ENCODE results near the gene MOK.

DNA sequence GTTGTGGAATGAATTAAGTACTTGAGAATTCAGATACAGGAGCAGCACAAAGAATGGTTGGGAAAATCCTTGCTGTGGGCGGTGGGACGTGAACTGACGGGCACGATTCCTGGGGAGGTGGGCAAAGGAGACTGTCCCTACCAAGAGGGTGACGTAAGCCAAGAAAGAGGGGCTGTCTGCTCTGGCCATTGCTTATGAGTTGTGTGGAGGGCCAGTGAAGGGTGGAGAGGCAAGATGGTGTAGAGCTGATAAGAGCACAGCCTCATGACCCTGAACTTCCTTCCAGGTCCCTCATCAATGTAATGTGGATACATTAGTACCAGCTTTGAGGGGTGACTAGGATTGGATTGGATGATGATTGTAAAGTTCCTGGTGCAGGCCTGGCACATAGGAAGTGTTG, 115.1 kb downstream of the MOK start:
- TF ChIP-seq POLR2A (IDR thresholded peaks at IDR 0.05): no peak
- TF ChIP-seq CTCF (IDR thresholded peaks at IDR 0.05): no peak
